Measurements from ENCODE around the gene NLRP9. TPM values are rescaled to one million over a fixed set of nuclear protein-coding genes. Genes with fewer than 3 reads are reported as not detected.

The NLRP9 gene
- total and polyA plus RNA-seq, 2 of the 8 experiments (the other 6 are each of a cell fraction or from before 2014, with no cell fraction given) = not detected

- TF ChIP-seq, protein P1, sequence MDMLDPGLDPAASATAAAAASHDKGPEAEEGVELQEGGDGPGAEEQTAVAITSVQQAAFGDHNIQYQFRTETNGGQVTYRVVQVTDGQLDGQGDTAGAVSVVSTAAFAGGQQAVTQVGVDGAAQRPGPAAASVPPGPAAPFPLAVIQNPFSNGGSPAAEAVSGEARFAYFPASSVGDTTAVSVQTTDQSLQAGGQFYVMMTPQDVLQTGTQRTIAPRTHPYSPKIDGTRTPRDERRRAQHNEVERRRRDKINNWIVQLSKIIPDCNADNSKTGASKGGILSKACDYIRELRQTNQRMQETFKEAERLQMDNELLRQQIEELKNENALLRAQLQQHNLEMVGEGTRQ (IDR thresholded peaks at IDR 0.05; ENCODE audit: low read length) = no peak
- TF ChIP-seq SP1 (IDR thresholded peaks at IDR 0.05; ENCODE audit: low read depth, low read length) (no peak), POU5F1 (IDR thresholded peaks at IDR 0.05; ENCODE audit: low read depth, low read length) (no peak), BACH1 (IDR thresholded peaks at IDR 0.05; ENCODE audit: low read length) (no peak), NANOG (IDR thresholded peaks at IDR 0.05; ENCODE audit: insufficient read depth, low read depth, low read length, poor library complexity, severe bottlenecking) (no peak), ZNF274 (IDR thresholded peaks at IDR 0.05; ENCODE audit: borderline replicate concordance, extremely low read depth, low read length) (no peak), JUN (IDR thresholded peaks at IDR 0.05; ENCODE audit: low read depth, low read length) (no peak), TAF7 (optimal IDR thresholded peaks at IDR 0.05; ENCODE audit: borderline replicate concordance, low read depth, low read length) (no peak), TEAD4 (IDR thresholded peaks at IDR 0.05; ENCODE audit: low read depth, low read length) (no peak)
These were observed 77.2 kb downstream of the NLRP9 start (continued) for GRCh38 chr19:55660991-55661390.

Data from H1 (cell line).